H9 (cell line): ENCODE data around the gene SRPK2. TPM values are rescaled to one million over a fixed set of nuclear protein-coding genes. Genes with fewer than 3 reads are reported as not detected.

Source experiments
- DNase-seq: peaks from one replicate; pipeline ENCODE4 v3.0.0-alpha.2; 2017
- H2AFZ ChIP-seq: one replicate; pipeline ENCODE4 v1.6.1; 2013; ENCODE audit warnings: mild to moderate bottlenecking, low read length, control low read depth, moderate library complexity
- H2AK5ac ChIP-seq: 2 replicates; pipeline ENCODE4 v1.6.1; 2013; ENCODE audit warnings: low read length, control low read depth, mixed read lengths; ENCODE audit not compliant: insufficient read length
- H2BK120ac ChIP-seq: one replicate; pipeline ENCODE4 v1.6.1; 2013; ENCODE audit warnings: low read depth, mild to moderate bottlenecking, low read length, control low read depth, inconsistent platforms; ENCODE audit not compliant: poor library complexity, severe bottlenecking
- H2BK12ac ChIP-seq: 2 replicates; pipeline ENCODE4 v1.6.1; 2013; ENCODE audit warnings: low read length, control low read depth, mixed read lengths, low read depth; ENCODE audit not compliant: insufficient read length
- H2BK15ac ChIP-seq: 2 replicates; pipeline ENCODE4 v1.6.1; 2013; ENCODE audit warnings: low read depth, low read length, control low read depth
- H2BK20ac ChIP-seq: one replicate; pipeline ENCODE4 v1.6.1; 2013; ENCODE audit warnings: low read depth, mild to moderate bottlenecking, low read length, control low read depth, inconsistent platforms; ENCODE audit not compliant: poor library complexity, severe bottlenecking
- H2BK5ac ChIP-seq: 2 replicates; pipeline ENCODE4 v1.6.1; 2013; ENCODE audit warnings: low read length, control low read depth, mixed read lengths; ENCODE audit not compliant: insufficient read length
- H3K14ac ChIP-seq: 2 replicates; pipeline ENCODE4 v1.6.1; 2013; ENCODE audit warnings: low read length, control low read depth; ENCODE audit not compliant: insufficient read depth
- H3K18ac ChIP-seq: 2 replicates; pipeline ENCODE4 v1.6.1; 2013; ENCODE audit warnings: low read depth, mild to moderate bottlenecking, mixed read lengths, low read length, control low read depth; ENCODE audit not compliant: insufficient read length
- H3K23ac ChIP-seq: 2 replicates; pipeline ENCODE4 v1.6.1; 2013; ENCODE audit warnings: low read length, control low read depth, mixed read lengths, low read depth; ENCODE audit not compliant: insufficient read length
- H3K23me2 ChIP-seq: 2 replicates; pipeline ENCODE4 v1.6.1; 2013; ENCODE audit warnings: low read depth, mild to moderate bottlenecking, mixed read lengths, low read length, control low read depth; ENCODE audit not compliant: insufficient read length, poor library complexity, severe bottlenecking
- H3K27ac ChIP-seq: 2 replicates; pipeline ENCODE4 v1.5.1; 2013; ENCODE audit warnings: low read length, control low read depth, mixed read lengths, low read depth; ENCODE audit not compliant: insufficient read length
- H3K27me3 ChIP-seq: 2 replicates; pipeline ENCODE4 v1.6.1; 2013; ENCODE audit warnings: low read length, control low read depth, inconsistent platforms; ENCODE audit not compliant: insufficient read depth
- H3K4ac ChIP-seq: 2 replicates; pipeline ENCODE4 v1.6.1; 2013; ENCODE audit warnings: low read depth, mild to moderate bottlenecking, control low read depth, inconsistent platforms, low read length, moderate library complexity
- H3K4me1 ChIP-seq: 2 replicates; pipeline ENCODE4 v1.6.1; 2013; ENCODE audit warnings: low read length, control low read depth, inconsistent platforms; ENCODE audit not compliant: insufficient read depth
- H3K4me2 ChIP-seq: 2 replicates; pipeline ENCODE4 v1.6.1; 2013; ENCODE audit warnings: low read length, control low read depth, mixed read lengths; ENCODE audit not compliant: insufficient read length, insufficient read depth
- H3K56ac ChIP-seq: 2 replicates; pipeline ENCODE4 v1.6.1; 2013; ENCODE audit warnings: low read depth, mild to moderate bottlenecking, mixed read lengths, low read length, control low read depth; ENCODE audit not compliant: insufficient read length
- H3K79me1 ChIP-seq: 2 replicates; pipeline ENCODE4 v1.6.1; 2013; ENCODE audit warnings: low read depth, mild to moderate bottlenecking, moderate library complexity, low read length, control low read depth, inconsistent platforms; ENCODE audit not compliant: insufficient read depth, poor library complexity, severe bottlenecking
- H3K79me2 ChIP-seq: 2 replicates; pipeline ENCODE4 v1.6.1; 2013; ENCODE audit warnings: low read length, control low read depth, inconsistent platforms; ENCODE audit not compliant: insufficient read depth
- H3K9ac ChIP-seq: 2 replicates; pipeline ENCODE4 v1.6.1; 2013; ENCODE audit warnings: low read length, control low read depth, mixed read lengths; ENCODE audit not compliant: insufficient read length; ENCODE audit errors: extremely low read depth
- H3K9me3 ChIP-seq: one replicate; pipeline ENCODE4 v1.6.1; 2013; ENCODE audit warnings: low read depth, low read length, inconsistent platforms; ENCODE audit not compliant: control insufficient read depth
- H3T11ph ChIP-seq: one replicate; pipeline ENCODE4 v1.6.1; 2013; ENCODE audit warnings: mild to moderate bottlenecking, low read length, control low read depth, inconsistent platforms
- H4K20me1 ChIP-seq: one replicate; pipeline ENCODE4 v1.6.1; 2013; ENCODE audit not compliant: control insufficient read depth, insufficient read length, insufficient read depth
- H4K5ac ChIP-seq: 2 replicates; pipeline ENCODE4 v1.6.1; 2013; ENCODE audit warnings: low read depth, mild to moderate bottlenecking, mixed read lengths, low read length, control low read depth; ENCODE audit not compliant: insufficient read length
- H4K8ac ChIP-seq: replicated peaks from 2 replicates; pipeline ENCODE4 v1.6.1; 2013; ENCODE audit warnings: low read length, control low read depth, mixed read lengths, low read depth; ENCODE audit not compliant: insufficient read length
- H4K91ac ChIP-seq: 2 replicates; pipeline ENCODE4 v1.6.1; 2013; ENCODE audit warnings: low read depth, mild to moderate bottlenecking, moderate library complexity, mixed read lengths, low read length, control low read depth; ENCODE audit not compliant: insufficient read length
- H3K27ac Mint-ChIP-seq, 3 experiments: 2 replicates in 2 of 3; 3 replicates in 1 of 3; pipeline ENCODE4 v1.8.0; 2020 to 2021; ENCODE audit warnings: mixed read lengths in 3 of 3, mild to moderate bottlenecking in 1 of 3, moderate library complexity in 1 of 3
- H3K27me3 Mint-ChIP-seq: 2 replicates; pipeline ENCODE4 v1.8.0; 2021; ENCODE audit warnings: low read depth, mild to moderate bottlenecking, moderate library complexity, mixed read lengths
- H3K36me3 Mint-ChIP-seq, 3 experiments: 2 replicates in 2 of 3; 3 replicates in 1 of 3; pipeline ENCODE4 v1.8.0; 2020 to 2021; ENCODE audit warnings: low read depth in 3 of 3, mixed read lengths in 3 of 3; ENCODE audit not compliant: insufficient read depth in 1 of 3
- H3K4me1 Mint-ChIP-seq, 2 experiments: 2 replicates each; pipeline ENCODE4 v1.8.0; 2020; ENCODE audit warnings: mixed read lengths in 2 of 2
- H3K4me3 Mint-ChIP-seq, 2 experiments: 2 replicates in 1 of 2; 3 replicates in 1 of 2; pipeline ENCODE4 v1.8.0; 2020 to 2021; ENCODE audit warnings: mild to moderate bottlenecking in 2 of 2, mixed read lengths in 2 of 2, moderate library complexity in 1 of 2
- H3K9me3 Mint-ChIP-seq, 2 experiments: 2 replicates in 1 of 2; 3 replicates in 1 of 2; pipeline ENCODE4 v1.8.0; 2020; ENCODE audit warnings: mild to moderate bottlenecking in 2 of 2, mixed read lengths in 2 of 2, moderate library complexity in 1 of 2
- WGBS: extraction: QIAGEN DNeasy Blood & Tissue Kit; methylation state at CpG from one replicate; pipeline ENCODE4 v1.1.7; 2013; ENCODE audit warnings: missing lambda C conversion rate, low lambda C conversion rate, mixed read lengths; ENCODE audit not compliant: insufficient read length; ENCODE audit errors: extremely low coverage; 5-methylcytosine and 5-hydroxymethylcytosine counted together
- total RNA-seq: library from RNA; stranded (reverse); gene quantifications from 2 replicates; pipeline ENCODE4 v1.2.1, GENCODE V29; 2021
- TF ChIP-seq, protein P1 (sequence below): fragments of 200-600 bp; sonication (generic); conservative IDR thresholded peaks from 3 replicates; pipeline ENCODE4 v1.8.0; 2021; ENCODE audit warnings: antibody characterized with exemption, mild to moderate bottlenecking

Gene SRPK2
- total RNA-seq, 1 experiment from 2014 or later: 41.1 TPM

DNA sequence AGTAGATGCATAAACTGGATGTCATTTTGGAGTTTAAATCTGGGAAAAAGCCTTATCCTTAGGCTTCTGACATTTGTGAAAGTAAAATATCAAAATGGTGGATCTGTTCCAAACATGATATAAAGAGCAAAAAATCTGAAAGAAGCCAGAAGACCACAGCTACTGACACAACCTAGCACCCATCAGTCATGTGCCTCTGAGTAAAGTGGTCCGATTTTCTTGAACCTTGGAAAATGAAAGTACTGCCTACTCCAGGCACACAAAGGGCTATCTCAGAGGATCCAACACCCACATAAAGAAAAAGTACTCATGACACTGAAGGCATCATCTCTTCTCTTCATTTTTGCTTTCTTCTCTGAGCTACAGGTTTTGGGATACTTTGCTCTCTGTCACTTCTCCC is 224.0 kb downstream of the SRPK2 start:
- Histone ChIP-seq H4K20me1 (no peaks in the 10 kb centered on the region), H2BK15ac (no peak overlapping the region), H3K27ac (no peak overlapping the region), H3K4me1 (no peaks in the 10 kb centered on the region), H3K56ac (no peak overlapping the region), H3K23me2 (no peaks in the 10 kb centered on the region), H3K9ac (no peak overlapping the region), H3K14ac (no peak overlapping the region), H2BK20ac (no peak overlapping the region), H3K27me3 (no peaks in the 10 kb centered on the region), H4K91ac (no peak overlapping the region), H2AFZ (no peak overlapping the region), H4K5ac (no peak overlapping the region), H4K8ac (no peak overlapping the region), H3K23ac (no peak overlapping the region), H2BK12ac (no peak overlapping the region), H3K4ac (no peak overlapping the region), H3T11ph (no peak overlapping the region), H3K9me3 (no peaks in the 10 kb centered on the region), H3K79me2 (no peaks in the 10 kb centered on the region), H3K4me2 (no peak overlapping the region), H2BK120ac (no peak overlapping the region), H3K79me1 (no peaks in the 10 kb centered on the region), H2AK5ac (no peak overlapping the region), H3K18ac (no peak overlapping the region), H2BK5ac (no peak overlapping the region)
- DNase-seq: no peak
- H3K4me1 Mint-ChIP-seq: no peaks in the 10 kb centered on the region
- no CpG with 5 or more reads among the region's 1 CpG for WGBS
- peaks cover 34 to 49% (median 38%) of the 10 kb centered on the region in 3 experiments; a peak in 6 of 7 replicates for H3K36me3 Mint-ChIP-seq
- TF ChIP-seq, protein P1, sequence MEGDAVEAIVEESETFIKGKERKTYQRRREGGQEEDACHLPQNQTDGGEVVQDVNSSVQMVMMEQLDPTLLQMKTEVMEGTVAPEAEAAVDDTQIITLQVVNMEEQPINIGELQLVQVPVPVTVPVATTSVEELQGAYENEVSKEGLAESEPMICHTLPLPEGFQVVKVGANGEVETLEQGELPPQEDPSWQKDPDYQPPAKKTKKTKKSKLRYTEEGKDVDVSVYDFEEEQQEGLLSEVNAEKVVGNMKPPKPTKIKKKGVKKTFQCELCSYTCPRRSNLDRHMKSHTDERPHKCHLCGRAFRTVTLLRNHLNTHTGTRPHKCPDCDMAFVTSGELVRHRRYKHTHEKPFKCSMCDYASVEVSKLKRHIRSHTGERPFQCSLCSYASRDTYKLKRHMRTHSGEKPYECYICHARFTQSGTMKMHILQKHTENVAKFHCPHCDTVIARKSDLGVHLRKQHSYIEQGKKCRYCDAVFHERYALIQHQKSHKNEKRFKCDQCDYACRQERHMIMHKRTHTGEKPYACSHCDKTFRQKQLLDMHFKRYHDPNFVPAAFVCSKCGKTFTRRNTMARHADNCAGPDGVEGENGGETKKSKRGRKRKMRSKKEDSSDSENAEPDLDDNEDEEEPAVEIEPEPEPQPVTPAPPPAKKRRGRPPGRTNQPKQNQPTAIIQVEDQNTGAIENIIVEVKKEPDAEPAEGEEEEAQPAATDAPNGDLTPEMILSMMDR: no peak
- no peak overlapping the region for H3K27ac Mint-ChIP-seq
- H3K27me3 Mint-ChIP-seq: no peaks in the 10 kb centered on the region
- no peaks in the 10 kb centered on the region for H3K9me3 Mint-ChIP-seq
- no peak overlapping the region for H3K4me3 Mint-ChIP-seq
